ENCODE data around the gene PLIN1. TPM values are rescaled to one million over a fixed set of nuclear protein-coding genes. Genes with fewer than 3 reads are reported as not detected.

Gene PLIN1
- total and polyA plus RNA-seq, 2 donors (not counting 3 experiments of a cell fraction or from before 2014, with no cell fraction given), result 0.07 TPM; not detected in 1

DNA sequence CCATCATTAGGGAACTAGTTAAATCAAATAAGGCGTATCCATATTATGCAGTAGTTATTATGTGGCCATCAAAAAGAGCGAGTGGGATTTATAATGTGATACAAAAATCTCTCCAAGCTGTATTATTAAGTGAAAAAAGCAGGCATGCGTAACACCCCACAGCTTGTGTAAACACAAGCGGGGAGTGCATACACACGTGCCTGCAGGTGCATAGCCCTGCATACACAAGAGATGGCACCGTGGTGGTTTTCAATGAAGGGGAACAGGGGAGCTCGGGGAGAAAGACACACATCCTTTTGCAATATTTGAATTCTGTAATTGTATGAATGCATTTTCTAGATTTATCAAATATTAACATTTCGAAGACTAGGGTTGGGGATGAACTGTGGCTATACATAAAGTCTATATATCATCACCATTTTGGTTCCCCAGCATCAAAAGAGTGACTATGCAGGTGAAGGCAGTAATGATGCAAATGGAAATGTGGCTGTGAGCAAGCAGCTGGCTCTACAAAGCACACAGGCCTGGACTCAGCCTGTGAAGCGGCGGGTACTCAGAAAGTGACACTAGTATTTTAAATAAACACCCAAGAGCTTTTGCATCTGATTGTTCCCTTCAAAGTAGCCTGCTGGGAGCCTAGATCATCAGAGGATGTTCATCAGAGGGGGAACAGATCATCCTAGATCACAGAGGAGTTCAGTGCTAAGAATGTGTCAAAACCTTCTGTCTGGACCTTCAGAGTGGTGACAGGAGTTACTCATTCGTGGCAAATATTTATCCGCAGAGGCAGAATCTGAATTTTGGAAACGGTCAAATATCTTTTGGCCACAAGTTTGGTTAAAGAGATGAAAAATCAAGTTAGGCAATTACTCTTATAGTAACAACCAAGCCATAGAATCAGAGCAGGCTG, 14.5 kb downstream of the PLIN1 start:
- POLR2A ChIA-PET, result no interaction called here

More for the DNA sequence above, 14.5 kb downstream of the PLIN1 start:
- peak overlapping the region; percentile 74 for H3K4me2 ChIP-seq (ENCODE audit: insufficient read depth, low read length)
- intact Hi-C loops (cut with micrococcal nuclease), result no loop called here
- H3K27ac ChIP-seq (ENCODE audit: insufficient read depth, low read depth, low read length), result no peak overlapping the region
- H3K4me3 ChIP-seq (replicated peaks in 1 of 3; ENCODE audit: insufficient read depth in 1 of 3, low read depth in 1 of 3, low read length in 3 of 3), result peak overlapping the region in 1 of 3 experiments; percentile 30
- H3K9ac ChIP-seq (replicated peaks; ENCODE audit: extremely low read depth, insufficient read depth, low read length), result no peak overlapping the region
- peak overlapping the region; percentile 52 for H2AFZ ChIP-seq (ENCODE audit: low read depth, low read length)
- CTCF ChIA-PET, result interaction anchor here (1.4 to 4.6 kb wide), 3 partner anchors 10 to 248 kb away, joined by 3 to 55 read pairs (median 3); partner anchors contain the start of genes ARPIN and KIF7
- no peaks in the 10 kb centered on the region for H4K20me1 ChIP-seq (replicated peaks; ENCODE audit: control insufficient read depth, extremely low read depth, insufficient read depth, low read length)
- dilution Hi-C loops (cut with MboI; ENCODE audit: extremely low pct_ligation_motif_present, low sequenced_read_pairs), result no loop called here
- no peaks in the 10 kb centered on the region for H3K79me2 ChIP-seq (ENCODE audit: control insufficient read depth, insufficient read depth, low read length)
- no peaks in the 10 kb centered on the region for H3K9me3 ChIP-seq (replicated peaks; ENCODE audit: control insufficient read depth, insufficient read depth, low read length)
- H3K36me3 ChIP-seq (ENCODE audit: control insufficient read depth in 2 of 2, extremely low read depth in 1 of 2, insufficient read depth in 2 of 2, low read length in 2 of 2), result no peaks in the 10 kb centered on the region
- no peak for TF ChIP-seq POLR2AphosphoS5 (IDR thresholded peaks at IDR 0.05; ENCODE audit: insufficient read depth, low read depth, low read length)
- no peak for TF ChIP-seq POLR2A (IDR thresholded peaks at IDR 0.05; ENCODE audit: low read depth, low read length)
- no peak for TF ChIP-seq GATA2 (IDR thresholded peaks at IDR 0.05; ENCODE audit: insufficient read depth, insufficient read length, low read depth, low read length)
- TF ChIP-seq, protein P1, sequence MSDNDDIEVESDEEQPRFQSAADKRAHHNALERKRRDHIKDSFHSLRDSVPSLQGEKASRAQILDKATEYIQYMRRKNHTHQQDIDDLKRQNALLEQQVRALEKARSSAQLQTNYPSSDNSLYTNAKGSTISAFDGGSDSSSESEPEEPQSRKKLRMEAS (IDR thresholded peaks at IDR 0.05; ENCODE audit: insufficient read depth, insufficient read length), result no peak
- TF ChIP-seq FOS (IDR thresholded peaks at IDR 0.05; ENCODE audit: borderline replicate concordance, insufficient read depth, low read length), result no peak
- TF ChIP-seq JUN (IDR thresholded peaks at IDR 0.05; ENCODE audit: borderline replicate concordance, insufficient read depth, insufficient read length, low read depth), result no peak
- no peak for TF ChIP-seq EZH2 (IDR thresholded peaks at IDR 0.05; ENCODE audit: borderline replicate concordance, low read depth, low read length, severe bottlenecking)
- TF ChIP-seq, protein P2, sequence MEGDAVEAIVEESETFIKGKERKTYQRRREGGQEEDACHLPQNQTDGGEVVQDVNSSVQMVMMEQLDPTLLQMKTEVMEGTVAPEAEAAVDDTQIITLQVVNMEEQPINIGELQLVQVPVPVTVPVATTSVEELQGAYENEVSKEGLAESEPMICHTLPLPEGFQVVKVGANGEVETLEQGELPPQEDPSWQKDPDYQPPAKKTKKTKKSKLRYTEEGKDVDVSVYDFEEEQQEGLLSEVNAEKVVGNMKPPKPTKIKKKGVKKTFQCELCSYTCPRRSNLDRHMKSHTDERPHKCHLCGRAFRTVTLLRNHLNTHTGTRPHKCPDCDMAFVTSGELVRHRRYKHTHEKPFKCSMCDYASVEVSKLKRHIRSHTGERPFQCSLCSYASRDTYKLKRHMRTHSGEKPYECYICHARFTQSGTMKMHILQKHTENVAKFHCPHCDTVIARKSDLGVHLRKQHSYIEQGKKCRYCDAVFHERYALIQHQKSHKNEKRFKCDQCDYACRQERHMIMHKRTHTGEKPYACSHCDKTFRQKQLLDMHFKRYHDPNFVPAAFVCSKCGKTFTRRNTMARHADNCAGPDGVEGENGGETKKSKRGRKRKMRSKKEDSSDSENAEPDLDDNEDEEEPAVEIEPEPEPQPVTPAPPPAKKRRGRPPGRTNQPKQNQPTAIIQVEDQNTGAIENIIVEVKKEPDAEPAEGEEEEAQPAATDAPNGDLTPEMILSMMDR (IDR thresholded peaks at IDR 0.05; ENCODE audit: extremely low read depth in 1 of 2, insufficient read depth in 1 of 2, low read depth in 1 of 2, low read length in 2 of 2), result no peak
- no peak for TF ChIP-seq MYC (IDR thresholded peaks at IDR 0.05; ENCODE audit: low read depth, low read length)
- no peaks in the 10 kb centered on the region for H3K27me3 ChIP-seq (ENCODE audit: control insufficient read depth in 2 of 2, insufficient read depth in 2 of 2, low read length in 2 of 2)
- H3K4me1 ChIP-seq (ENCODE audit: control insufficient read depth, extremely low read depth, insufficient read depth, low read length), result peaks cover 20% of the 10 kb centered on the region
- DNase-seq (ENCODE audit: low read depth, low spot score) (no peak), FAIRE-seq (peak; percentile 76)
- no peaks in the 10 kb centered on the region for H3K9me1 ChIP-seq (replicated peaks; ENCODE audit: control insufficient read depth, extremely low read depth, insufficient read depth, low read length)
- no TSS peak for BruUV-seq (replicated peaks)

Data from endothelial cell of umbilical vein (primary cell).